Heart left ventricle (tissue), 13 donors: ENCODE results near the gene ITPK1.

Experiments
- CTCF ChIP-seq, 12 donors: fragments of 200-600 bp; sonication (generic) in 4 of 12; IDR thresholded peaks; one replicate each; pipeline versions ENCODE4 v1.5.0 to v1.8.0; 2018 to 2022; ENCODE audit warnings: antibody characterized with exemption in 12 of 12, mild to moderate bottlenecking in 5 of 12
- POLR2A ChIP-seq, 2 donors: fragments of 450-650 bp; IDR thresholded peaks; one replicate each; pipeline ENCODE4 v1.6.1; 2017; ENCODE audit warnings: antibody characterized with exemption in 2 of 2, mild to moderate bottlenecking in 2 of 2, moderate library complexity in 2 of 2
- donor health status: ischemic (EF 13 %, LVEDD 7.1; RV severe dilation, severe dysfunction).
- donor health status: DM: no; HTN: yes; CAD: no.
- donor health status: DM: no; HTN: no; CAD: no.
- donor health status: ischemic (EF 25% LVEDD 6.9; RV normal size, moderate dysfunction).
- donor health status: ischemic (EF 25% LVEDD 5.7; RV mildly dilated, moderate dysfunction).
- donor health status: ischemic (EF 35%, LVEDD 5.7; RV mildly dilated, moderate dysfunction).
- donor health status: nonischemic (EF 11% LVEDD 7.7; RV severe dilation, severe dysfunction).
- donor health status: DM: yes; HTN: yes; CAD: no.
- donor health status: PGD.
- donor health status: ischemic (EF 29% LVEDD 5.4; RV normal size, mild dysfunction).
- donor health status: nonischemic (EF 23%, LVEDD 6.1; RV moderate dilation, normal function).

GRCh38 chr14:93128725-93129459 lies 13.2 kb upstream of the ITPK1 start:
- TF ChIP-seq CTCF (IDR thresholded peaks at IDR 0.05) = no peak
- TF ChIP-seq POLR2A (IDR thresholded peaks at IDR 0.05) = no peak
